GM19043 (cell line): ENCODE results near the gene SERPINB13.
"Not testable (repeated sequence)": the region's sequence is repeated elsewhere in the genome, so short reads cannot be mapped to it uniquely, and the experiment has no call there.

Experiments
- ATAC-seq: cut with Tn5 transposase; IDR thresholded peaks from one replicate; pipeline ENCODE4 v1.9.1; 2021; ENCODE audit warnings: low read depth; ENCODE audit not compliant: unreplicated experiment

SERPINB13 gene

GRCh38 chr18:63588909-63589308 lies 1.8 kb downstream of the SERPINB13 start:
- ATAC-seq, result no peak

DNA sequence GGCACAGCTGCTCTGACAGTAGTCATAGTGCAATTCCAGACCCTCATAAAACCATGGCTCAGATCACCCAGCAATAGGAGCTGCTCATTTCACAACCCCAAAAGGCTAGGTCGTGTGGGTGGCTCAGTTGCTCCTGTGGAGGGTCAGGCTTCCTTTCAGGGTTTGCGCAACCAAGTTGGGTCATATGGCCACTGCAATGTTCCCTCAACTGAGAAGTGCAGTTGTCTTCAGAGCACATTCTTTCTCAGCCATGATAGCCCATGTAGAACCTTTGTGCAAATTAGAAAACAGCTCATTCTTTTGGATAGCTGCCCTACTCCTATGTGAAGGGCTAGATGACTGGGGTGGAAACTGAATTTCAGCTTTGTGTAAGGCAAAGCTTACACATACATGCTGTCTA lies 3.2 kb downstream of the SERPINB13 start:
- ATAC-seq, result no peak

- ATAC-seq, result no peak
These were observed 4.0 kb downstream of the SERPINB13 start for GRCh38 chr18:63590966-63591695.

DNA sequence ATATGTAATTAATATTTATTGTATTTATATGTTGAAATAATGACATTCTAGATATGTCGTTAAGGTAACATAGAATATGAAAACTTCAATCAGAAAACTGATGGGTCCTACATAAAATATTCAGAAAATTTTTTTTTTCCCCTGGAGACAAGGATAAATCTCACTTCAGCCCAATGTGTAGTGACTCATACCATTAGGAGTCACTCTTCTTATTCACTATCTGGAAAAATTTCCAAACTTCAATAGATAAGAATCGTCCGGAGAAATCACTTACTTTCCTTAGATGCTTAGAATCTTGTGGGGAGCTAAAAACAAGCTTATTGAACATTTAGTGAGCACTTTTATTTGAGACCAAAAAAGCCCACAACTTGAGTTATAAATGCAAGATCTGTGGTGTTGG lies 4.6 kb downstream of the SERPINB13 start:
- no peak for ATAC-seq

DNA sequence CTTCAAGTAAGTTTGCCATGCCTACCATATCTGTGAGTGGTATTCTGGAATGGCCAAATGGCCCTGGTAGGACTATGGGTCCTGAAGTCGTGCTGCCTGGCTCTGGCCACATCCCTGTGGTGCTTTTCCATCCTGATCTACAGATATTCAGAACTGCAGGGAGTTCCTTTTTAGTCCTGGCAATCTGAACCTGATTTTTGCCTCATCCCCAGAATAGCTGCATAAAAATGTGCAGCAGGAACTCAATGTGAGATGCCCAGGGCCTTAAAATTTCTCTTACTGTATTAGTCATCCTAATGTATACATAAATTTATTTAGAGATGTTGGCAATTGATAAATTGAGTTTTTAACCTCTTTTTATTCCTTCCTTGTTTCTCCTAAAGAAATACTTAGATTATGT lies 5.3 kb downstream of the SERPINB13 start:
- no peak for ATAC-seq

- no peak for ATAC-seq
These were observed 9.8 kb downstream of the SERPINB13 start for GRCh38 chr18:63596964-63597363.

- ATAC-seq, result no peak
These were observed 16.2 kb downstream of the SERPINB13 start for GRCh38 chr18:63603355-63603754.

GRCh38 chr18:63603772-63604171 lies 16.6 kb downstream of the SERPINB13 start:
- peak; percentile 96 for ATAC-seq

DNA sequence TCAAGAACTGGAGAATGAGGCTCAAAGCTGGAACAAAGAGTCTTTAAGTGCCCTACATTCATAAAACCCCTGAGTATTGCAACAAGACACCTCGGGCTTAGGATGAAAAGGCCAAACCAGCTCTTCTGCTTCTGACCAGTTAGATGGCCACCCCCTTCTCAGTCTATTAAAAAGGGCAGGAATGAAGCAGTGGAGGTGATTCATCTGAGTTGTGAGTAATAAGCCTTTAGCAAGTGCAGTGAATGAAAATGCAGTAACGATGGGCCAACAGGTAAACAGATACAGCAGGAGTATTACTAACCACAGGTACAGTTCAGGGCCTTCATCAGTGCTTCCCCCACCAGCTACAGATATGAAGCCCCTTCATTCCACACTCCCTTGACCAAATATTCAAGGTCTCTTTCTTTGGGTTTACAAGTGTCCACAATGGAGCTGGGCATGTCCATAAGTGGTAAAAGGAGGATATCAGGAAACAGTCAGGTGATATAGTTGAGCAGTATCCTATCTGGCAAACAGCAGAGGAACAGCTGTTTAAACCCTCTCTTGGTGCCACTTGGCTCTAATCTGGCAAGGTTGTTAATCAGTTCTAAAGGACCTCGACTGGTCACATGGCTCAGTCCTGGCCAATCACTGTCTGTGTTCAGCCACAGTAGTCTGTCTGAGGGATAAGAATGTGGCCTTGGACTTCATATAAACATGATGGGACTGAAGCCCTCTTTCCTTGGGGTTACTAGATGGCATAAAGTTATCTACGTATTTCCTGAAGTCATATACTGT lies 17.8 kb downstream of the SERPINB13 start:
- ATAC-seq, result no peak

GRCh38 chr18:63606526-63606925 lies 19.4 kb downstream of the SERPINB13 start:
- ATAC-seq, result no peak

GRCh38 chr18:63613420-63613819 lies 26.3 kb downstream of the SERPINB13 start:
- no peak for ATAC-seq

DNA sequence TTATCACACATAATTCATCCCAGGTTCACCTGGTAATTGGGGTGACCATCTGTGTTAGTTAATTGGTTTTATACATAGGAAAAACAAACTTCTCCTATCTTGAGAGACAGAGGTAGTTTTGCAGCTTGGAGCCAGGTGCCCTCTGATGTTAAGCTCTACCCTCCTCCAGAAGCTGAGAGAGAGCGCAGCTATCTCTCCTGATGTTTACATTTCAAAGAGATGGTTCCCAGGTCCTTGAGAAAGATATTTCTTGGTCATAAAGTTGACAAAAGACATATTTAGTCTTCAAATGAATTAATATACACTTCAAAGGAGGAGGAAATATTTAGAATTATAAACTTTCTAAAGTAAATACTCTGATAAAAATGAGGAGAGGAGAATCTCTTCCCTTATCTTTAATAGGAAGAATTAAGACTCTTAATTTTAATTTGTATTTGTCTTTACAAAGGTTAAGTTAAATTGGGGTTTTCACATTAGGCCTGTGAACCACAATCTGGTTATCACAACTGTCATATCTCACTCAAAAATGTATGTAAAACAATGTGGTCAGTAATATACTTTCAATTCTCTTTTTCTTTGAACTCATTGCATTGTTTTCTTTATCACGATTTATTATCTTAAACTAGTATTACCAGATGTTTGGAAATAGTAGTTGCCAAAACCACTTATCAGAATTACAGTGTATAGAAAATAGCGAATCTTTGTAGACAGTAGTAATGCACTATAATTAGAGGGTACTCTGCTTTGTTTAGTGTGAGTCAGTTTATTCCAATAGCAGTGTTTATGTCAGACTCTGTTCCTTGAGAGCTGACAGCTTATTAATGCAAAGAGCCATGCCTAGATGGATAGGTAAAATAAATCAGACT lies 30.1 kb downstream of the SERPINB13 start:
- peak; percentile 80 for ATAC-seq

GRCh38 chr18:63617915-63618234 lies 30.7 kb downstream of the SERPINB13 start:
- ATAC-seq, result no peak

DNA sequence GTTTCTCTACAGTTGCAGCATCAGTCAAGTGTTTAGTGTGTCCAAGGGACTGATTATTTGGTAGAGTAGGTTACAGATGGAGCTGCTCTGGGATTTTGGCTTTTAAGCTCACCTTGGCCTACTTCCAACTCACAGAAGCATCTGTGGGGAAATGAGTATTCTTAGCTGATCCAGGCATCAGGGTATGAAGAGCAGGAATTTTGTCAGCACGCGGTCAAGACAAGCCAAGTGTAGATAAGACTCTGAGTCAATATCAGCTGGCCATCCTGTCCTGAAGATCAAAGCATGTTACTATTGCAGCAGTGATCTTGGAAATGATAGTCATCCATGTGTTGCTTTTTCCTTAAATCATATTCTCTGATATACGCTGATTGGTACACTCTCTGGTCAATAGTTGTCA lies 32.5 kb downstream of the SERPINB13 start:
- no peak for ATAC-seq

GRCh38 chr18:63624863-63625262 lies 37.7 kb downstream of the SERPINB13 start:
- no peak for ATAC-seq

GRCh38 chr18:63626431-63626830 lies 39.3 kb downstream of the SERPINB13 start:
- no peak for ATAC-seq

DNA sequence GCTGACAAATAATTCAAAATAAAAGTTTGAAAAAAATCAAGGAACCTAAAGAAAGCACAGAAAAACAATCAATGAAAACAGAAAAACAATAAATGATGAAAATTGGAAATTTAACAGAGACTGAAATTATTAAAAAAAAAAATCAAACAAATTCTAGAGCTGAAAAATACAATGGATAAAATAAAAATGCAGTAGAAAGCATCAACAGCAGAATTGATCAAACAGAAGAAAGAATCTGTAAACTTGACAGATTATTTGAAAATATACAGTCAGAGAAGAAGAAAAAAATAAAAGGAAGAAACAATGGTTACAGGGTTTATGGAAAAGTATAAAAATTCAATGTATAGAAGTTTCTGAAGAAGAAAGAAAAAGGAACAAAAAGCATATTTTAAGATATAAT lies 40.7 kb downstream of the SERPINB13 start:
- ATAC-seq, result no peak

DNA sequence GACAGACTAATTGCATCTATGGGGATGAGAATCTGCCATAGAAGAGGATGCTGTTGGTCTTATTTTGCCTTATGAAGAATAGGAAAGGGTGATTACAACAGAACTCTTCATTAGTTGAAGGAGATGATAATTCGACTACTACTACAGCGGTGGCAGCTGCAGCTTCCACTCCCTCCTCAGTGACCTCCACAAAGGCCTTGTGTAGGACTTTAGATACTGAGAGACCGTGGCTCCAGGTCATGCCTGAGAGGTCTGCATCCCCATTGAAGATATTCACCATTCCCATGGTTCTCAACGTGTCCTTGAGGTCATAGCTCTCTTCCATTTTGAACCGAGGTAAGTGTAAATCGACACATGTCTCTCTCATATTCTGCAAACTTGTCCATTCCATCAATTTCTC lies 50.6 kb downstream of the SERPINB13 start:
- no peak for ATAC-seq

DNA sequence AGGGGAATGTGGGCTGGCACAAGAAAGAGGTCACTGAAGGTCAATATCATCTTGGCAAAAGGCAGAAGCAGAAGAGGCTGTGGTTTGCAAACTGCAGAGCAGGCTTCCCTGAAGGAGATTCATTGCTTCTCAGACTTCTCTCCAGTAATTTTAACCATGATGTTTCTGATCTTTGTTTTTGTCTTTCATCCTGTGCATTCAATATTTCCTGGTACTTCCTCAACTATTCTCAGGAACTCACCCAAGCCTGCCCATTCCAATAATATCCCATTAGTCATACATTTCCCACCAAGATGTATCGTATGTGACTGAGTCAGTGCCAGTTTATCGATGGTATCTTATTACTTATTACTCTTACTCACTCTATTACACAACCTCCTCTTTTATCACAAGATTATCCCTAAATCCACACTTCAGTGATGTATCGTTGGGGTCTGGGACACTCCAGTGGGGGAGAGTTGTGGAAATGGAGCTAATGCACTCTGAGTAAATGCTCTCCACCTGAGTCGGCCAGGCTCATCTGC lies 54.1 kb downstream of the SERPINB13 start:
- ATAC-seq, result not testable (repeated sequence)

- ATAC-seq, result not testable (repeated sequence)
These were observed 55.7 kb downstream of the SERPINB13 start for GRCh38 chr18:63642668-63643356.
